Cardiac septum (tissue), 1 donor: Measurements from ENCODE around the gene NAP1L4. TPM values are rescaled to one million over a fixed set of nuclear protein-coding genes. Genes with fewer than 3 reads are reported as not detected.

ENCODE experiments used
- DNase-seq: peaks from one replicate; pipeline ENCODE4 v3.0.0-alpha.2; 2020; ENCODE audit warnings: low spot score
- intact Hi-C: fragments of 100-400 bp; cut with DNase I; formaldehyde crosslinking; loops from one replicate; pipeline ENCODE4 v1.14.0; 2022
- total RNA-seq: library from RNA; stranded (reverse); fragmentation: NEBNext Ultra II Directional; extraction: Animal tissue kit (Norgen Biotek cat#: 25700); gene quantifications from one replicate; pipeline ENCODE4 v1.2.1, GENCODE V29; 2021
- donor health status: DM: no; HTN: no; CAD: no.

The NAP1L4 gene
- total RNA-seq, 1 donor from 2014 or later: 189 TPM

DNA sequence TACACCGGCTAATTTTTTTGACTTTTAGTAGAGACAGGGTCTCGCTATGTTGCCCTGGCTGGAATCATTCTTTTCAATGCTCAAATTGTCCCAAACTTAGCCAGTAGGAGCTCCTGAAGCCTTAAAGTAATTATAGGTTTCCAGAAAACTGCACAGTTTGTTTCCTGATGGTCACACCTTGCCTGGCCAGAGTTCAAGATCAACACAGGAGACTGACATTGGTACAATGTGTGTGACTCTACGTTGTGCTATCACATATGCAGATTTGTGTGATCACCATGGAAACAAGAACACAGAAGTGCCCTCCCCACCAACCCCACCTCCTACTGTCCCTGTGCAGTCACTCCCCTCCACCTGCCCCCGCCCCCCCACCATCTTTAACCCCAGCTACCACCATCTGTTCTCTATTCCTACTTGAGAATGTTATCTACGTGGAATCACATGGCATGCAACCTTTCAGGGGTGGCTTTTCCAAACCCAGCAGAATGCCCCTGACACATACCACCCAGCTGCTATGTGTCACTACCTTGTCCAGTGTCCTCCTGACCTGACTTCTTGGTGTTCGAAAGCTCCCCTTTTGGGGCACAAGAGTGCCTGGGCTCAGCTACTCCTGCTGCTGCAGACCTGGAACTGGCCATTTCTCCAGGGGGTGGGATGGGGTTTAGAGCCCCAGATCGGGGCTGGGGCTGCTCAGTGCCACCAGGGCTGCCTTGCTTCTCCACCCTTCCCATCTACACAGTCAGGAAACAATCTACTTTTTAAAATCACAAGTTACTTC is 6.1 kb upstream of the NAP1L4 start:
- intact Hi-C loops: no loop called here
- DNase-seq: peak; percentile 51

DNA sequence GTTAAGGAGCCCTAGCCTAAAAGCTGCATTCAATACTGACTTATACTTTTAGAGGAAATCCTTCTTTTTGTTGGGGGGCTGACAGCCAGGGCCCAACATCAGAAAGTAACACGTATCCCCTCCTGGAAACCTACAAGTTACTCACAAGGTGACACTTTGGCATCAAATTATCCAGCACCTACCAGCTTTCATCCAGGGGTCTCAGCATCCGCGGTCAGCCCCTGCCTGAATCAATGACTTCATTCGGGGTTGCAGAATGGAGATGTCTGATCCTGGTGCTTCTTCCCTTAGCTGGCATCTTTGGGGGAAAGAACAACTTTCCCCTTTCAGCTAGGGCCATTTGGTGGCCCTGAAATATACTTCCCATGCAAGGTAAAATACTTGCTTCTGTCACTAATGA is 5.3 kb upstream of the NAP1L4 start:
- intact Hi-C loops: no loop called here
- no peak for DNase-seq

DNA sequence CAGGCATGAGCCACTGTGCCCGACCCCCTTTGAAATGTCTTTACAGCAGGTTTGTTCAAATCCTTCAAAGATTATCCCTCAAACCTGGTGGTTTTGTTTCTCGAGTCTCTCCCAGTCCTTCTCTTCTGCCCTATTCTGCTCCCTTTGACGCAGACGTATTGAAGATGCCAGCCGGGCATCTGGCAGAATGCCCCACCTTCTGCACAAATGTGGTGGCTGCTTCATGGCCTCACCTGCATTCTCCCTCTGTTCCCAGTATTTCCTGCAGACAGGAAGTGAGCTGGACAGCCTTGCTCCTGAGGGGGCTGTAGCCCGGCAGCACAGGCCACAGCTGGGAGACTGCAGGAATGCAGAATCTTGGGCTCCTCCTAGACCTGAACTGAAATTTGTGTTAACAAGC is 4.8 kb upstream of the NAP1L4 start:
- intact Hi-C loops: no loop called here
- peak; percentile 24 for DNase-seq

DNA sequence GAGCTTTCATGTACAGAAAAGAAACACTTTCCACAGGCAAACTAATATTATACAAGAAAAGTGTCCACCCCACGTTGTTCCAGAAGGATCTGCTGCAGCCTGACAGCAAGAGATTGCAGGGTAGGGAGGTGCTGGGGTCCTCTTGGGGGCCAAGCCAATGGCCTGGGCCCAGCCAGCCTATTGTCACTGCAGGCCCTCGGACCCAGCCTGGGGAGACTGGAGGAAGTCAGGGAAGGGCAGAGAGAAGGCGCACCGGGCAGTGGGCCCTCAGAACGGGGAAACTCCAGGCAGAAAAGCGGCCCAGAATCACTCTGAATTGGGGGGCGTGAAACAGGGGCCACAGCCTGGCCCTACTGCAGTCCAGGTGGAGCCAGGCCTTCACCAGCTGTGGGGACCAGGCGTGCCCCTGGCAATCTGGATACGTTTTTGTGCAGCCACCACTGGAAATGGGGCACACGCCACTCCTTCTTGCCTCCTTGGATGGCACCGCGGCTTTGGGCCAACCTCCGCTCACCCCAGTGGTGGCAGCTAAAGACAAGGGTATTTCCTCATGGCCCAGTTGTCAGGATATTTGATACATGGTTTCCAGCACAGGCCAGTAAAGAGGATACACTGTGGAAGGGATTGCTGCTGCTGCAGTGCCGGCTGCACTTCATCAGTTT is 3.9 kb upstream of the NAP1L4 start:
- intact Hi-C loops: no loop called here
- DNase-seq: peak; percentile 70

DNA sequence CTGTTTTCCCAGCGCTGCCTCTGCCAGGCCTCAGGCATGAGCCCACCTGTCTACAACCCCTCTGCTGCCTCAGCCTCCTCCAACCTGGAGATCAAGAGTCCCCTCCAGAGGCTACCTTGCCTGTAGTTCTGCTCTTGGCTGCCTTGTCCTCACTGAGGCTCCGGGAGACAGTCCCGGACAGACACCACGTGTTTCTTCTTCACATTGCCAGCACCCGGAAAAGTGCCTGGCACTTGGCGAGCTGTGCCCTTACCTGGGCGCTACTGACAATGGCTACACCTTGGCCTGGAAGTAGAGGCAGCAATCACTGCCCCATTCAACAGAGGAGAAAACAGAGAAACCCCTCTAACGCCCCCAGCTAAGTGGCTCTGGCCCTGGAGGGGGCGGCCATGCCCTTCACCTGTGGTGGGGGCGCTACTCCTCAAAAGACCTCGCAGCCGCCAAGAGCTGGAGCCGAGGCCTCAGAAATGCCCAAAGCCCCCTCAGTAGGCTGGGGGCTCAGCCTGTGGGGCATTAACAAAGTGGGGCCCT is 3.0 kb upstream of the NAP1L4 start:
- no peak for DNase-seq
- intact Hi-C loops: no loop called here

DNA sequence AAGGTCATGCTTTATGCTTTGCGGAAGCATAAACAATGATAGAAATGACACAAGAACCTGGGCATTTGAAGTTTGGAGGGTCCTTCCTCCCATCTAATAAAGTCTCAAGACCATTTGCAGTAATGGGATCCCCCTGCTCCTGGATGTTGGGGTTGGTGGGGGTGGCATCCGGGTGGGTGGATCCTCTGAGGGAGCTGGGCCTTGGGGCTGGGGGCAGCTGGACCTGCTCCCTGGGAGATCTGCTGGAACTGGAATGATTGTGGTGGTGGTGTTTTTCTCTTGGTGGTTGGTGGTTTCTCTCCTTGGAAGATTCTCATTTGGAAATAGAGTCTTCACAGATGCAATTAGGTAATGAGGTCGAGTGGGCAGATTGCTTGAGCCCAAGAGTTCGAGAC is 2.2 kb upstream of the NAP1L4 start:
- no peak for DNase-seq
- intact Hi-C loops: no loop called here

DNA sequence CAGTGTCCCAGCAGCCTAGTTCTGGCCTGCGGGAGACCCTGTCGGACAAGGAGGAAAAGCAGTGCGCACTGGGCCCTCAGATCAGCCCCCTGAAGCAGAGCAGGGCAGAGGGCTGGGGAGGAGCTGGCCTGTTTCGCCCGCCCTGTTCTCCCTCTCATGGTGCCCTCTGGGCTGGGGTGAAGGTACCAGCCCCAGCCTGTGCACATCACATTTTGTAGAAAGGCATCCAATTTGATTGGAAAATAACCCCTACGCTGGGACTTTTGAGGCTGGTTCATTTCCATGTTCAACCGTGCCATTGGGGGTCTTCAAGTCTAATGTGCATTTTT is 832 bp upstream of the NAP1L4 start:
- no peak for DNase-seq
- intact Hi-C loops: no loop called here

DNA sequence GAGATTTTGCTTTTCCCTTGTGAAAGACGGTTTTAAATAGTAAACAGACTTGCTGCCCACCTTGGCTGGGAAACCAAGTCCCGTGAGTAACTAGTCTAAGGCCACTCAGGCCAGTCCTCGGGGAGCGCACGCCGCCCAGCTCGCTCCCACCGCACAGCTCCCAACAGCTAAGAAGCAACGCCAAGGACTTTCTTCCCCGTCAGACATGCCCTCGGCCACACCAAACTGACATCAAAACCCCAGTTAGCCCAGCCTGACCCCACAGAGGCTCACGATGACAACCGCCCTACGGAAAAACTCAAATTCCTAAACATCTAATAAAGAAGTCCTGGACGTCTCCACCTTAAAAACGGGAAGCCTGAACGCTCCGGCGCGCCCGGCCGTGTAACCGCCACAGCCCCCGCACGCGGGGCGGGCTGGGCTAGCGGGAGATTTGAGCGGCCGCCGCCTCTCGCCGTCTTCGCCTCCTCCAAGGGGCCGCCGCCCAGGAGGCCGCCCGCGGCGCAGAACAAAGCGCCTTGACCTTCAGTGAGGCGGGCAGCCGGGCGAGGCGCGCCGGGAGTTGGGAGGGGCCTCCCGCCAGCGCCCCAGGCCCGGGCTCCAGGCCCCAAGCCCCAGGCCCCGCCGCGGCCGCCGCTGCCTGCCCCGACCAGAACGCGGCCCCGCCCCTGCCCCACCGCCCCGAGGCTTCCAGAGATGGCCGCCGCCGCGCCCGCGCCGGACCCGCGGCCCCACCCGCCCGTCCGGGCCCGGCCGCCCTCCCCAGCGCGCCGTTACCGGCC is 486 bp downstream of the NAP1L4 start:
- intact Hi-C loops: no loop called here
- DNase-seq: no peak

DNA sequence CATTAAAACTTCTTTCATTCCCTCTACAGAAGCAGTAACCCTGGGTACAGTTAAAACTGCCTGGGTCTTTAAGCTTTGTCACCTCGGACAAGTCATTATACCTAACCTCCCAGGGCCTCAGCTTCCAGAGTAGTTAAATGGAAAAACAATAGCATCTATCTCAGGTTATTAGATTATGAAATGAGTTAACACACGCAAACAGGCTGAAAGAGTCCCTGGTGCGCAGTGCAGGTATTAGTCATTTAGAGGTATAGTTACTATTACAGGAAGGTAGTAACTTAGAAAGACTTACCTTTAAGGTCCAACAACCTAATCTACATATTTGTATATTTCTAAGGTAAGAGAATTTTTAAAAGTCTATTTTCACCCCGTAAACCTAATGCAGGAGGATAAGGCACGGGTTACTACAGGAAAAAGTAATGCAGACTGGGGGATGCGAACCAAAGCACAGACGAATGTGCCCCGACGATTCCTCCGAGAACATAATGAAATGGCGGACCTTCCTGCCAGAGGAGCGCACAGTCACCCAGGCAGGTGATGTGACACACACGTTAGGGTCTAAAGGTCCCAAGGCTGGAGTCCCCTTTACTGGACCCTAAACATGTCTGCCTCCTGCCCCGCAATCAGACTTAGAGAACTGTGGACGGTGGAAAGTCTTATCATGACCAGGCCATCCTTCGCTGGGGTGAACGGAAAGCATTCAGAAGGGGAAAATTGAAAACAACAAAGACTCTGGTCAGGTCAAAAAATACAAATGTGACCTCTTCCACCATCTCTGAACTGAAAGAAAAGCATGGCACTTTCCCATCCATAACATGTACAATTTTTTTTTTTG is 1.3 kb downstream of the NAP1L4 start:
- DNase-seq: no peak
- intact Hi-C loops: no loop called here

DNA sequence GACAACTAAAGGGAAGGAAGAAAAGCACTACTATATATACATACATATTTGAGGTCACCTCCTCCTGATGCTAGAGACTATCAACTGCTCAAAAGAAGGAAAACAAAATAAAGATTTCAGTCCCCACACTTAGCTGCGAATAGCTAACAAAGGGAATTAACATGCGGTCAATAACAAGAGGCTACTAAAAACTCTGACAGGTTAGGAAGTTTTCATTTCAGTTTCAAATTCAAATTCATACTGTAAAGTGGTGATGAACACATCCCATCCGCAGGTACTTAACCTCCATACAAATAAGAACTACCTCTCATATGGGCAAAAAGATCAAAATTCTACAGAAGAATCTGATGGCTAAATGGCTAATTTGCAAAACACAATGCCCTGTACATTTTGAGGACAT is 2.6 kb downstream of the NAP1L4 start:
- no peak for DNase-seq

DNA sequence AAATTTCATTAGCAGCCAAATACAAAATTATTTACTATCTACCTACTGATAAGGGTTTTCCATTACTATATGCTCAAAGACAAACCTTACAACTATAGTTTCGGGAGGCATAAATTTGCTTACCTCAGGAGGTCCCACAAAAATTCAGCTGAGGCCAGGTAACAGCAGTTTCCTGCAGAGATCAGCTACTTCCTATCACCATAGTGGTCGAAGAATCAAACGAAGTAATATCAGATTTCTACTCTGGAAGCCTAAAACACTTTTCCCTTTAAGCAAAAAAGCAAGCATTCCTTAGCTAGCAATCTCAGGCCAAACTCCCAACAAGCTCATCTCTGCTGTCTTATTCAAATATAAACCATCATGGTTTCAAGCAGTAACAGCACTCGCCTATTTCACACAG is 3.1 kb downstream of the NAP1L4 start:
- intact Hi-C loops: no loop called here
- DNase-seq: no peak

More for the DNA sequence above, 2.6 kb downstream of the NAP1L4 start:
- intact Hi-C loops: no loop called here

DNA sequence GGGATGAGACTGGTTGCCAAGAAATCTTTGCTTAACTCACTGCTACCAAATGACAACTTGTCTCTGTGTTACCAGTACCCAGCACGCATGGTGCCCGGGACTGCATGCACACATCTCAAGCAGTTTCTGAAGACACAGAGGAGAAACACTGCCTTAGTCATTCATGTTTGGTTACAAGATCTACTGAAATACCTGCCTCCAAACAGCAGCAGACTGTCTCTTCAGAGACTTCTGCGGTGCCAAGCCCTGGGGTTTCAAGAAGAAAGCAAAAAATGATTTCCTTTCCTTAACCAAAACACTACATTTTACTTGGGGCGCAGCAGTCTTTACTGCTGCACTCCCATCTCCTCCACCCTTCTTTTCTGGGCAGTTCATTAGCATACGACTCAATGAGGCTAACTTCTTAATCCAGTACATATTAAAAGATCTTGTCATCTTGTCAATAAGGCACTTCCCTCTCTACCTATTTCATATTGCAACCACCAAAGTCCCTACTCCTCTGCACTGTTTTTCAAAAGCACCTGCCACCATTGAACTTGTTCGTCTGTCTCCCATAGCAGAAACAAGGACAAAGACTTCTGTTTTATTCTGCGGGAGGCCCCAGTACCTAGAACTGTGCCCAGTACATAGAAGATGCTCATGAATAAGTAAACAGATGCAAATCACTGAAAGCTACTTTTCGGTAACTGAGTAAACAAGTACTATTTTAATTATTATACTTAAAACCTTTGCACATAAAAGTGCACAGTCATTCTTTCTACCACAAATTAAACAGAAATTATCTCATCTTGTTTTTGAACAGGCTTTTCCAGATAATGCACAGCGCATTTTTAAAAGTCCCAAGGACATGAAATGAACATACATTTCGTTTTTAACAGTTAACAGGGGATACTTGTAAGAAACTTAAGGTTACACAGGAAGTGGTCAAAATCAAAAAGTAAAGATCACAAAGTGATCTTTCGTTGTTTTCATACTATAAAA is 4.0 kb downstream of the NAP1L4 start:
- DNase-seq: no peak
- intact Hi-C loops: no loop called here

DNA sequence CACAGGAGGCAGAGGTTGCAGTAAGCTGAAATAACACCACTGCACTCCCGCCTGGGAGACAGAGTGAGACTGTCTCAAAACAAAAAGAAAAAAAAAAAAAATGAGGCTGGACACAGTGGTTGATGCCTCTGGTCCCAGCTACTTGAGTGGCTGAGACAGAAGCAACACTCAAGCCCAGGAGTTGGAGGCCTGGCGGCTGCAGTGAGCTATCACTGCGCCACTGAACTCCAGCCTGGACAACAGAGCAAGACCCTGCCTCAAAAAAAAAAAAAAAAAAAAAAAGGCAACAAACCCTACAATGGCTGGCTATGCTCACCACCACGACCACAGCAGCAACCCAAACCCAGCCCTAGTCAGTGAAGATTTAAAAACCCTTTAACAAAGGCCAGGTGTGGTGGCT is 8.2 kb downstream of the NAP1L4 start:
- DNase-seq: no peak
- intact Hi-C loops: no loop called here

DNA sequence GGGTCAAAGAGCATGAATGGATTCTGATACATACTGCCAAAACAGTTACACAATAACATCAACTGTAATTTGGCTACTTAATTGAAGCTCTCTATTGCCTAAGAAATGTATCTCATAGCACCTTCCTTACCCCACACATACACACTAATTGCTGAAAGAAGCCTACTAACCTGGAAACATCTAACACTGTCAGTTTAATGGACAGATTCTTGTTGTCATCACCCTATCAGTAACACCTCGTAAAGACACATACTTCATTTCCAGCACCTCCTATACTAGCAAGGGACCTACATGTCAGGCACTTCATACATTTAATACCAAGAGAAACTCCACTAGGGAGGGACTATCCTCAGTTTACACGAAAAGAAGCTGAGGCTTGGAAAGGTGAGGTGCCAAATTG is 9.9 kb downstream of the NAP1L4 start:
- DNase-seq: no peak
- intact Hi-C loops: no loop called here

DNA sequence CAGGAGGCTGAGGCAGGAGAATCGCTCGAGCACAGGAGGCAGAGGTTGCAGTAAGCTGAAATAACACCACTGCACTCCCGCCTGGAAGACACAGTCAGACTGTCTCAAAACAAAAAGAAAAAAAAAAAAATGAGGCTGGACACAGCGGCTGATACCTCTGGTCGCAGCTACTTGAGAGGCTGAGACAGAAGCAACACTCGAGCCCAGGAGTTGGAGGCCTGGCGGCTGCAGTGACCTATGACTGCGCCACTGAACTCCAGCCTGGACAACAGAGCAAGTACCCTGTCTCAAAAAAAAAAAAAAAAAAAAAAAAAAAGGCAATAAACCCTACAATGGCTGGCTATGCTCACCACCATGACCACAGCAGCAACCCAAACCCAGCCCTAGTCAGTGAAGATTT is 11.0 kb downstream of the NAP1L4 start:
- intact Hi-C loops: no loop called here
- DNase-seq: no peak

DNA sequence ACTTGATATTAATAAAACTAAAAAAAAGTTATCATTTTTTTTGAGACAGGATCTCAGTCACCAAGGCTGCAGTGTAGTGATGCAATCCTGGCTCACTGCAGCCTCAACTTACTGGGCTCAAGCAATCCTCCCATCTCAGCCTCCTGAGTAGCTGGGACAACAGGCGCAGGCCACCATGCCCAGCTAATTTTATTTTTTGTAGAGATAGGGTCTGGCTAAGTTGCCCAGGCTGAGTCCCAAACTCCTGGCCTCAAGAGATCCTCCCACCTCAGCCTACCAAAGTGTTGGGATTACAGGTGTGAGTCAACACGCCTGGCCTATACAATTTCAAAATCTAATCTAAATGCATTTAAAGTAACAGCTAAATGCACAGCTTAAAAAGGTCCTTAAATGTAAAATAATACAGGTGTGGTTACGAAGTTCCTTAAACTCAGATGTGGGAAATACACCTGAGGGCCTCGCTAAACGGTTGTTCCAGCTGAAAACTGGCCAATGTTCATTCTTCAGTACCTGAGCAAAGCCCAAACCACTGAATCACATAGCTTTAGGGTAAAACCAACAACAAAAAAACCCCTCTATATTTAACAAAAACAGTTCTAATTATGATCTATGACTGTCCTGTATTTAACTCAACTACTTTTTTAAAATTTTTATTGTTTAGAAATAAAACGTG is 11.8 kb downstream of the NAP1L4 start:
- intact Hi-C loops: no loop called here
- DNase-seq: no peak

DNA sequence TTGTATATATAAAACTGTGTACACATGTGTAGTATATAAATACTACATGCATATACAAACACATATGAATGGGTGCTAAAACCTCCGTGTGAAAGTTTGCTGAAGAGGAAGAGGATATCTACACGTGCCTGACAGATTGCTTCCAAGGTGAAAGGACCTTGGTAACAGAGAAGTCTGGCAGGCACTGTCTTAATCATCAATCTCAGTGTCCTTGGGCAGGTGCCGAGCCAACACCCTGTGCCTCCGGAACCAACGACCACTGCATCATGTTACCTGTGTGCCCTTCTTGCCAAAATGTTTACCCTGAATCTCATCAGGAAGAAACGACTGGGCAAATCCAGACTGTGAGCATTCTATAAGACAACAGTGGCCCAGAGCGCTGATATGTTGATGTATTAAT is 15.0 kb downstream of the NAP1L4 start:
- intact Hi-C loops: loop anchor here (10.0 kb wide), 1 partner anchor 118 kb away; no protein-coding TSS in a partner anchor

More for the DNA sequence above, 15.0 kb downstream of the NAP1L4 start:
- DNase-seq: no peak
